GM19324 (cell line): ENCODE measurements around the gene IL6.

Experiments used
- ATAC-seq: cut with Tn5 transposase; IDR thresholded peaks from one replicate; pipeline ENCODE4 v1.9.1; 2021; ENCODE audit warnings: mild to moderate bottlenecking, moderate library complexity; ENCODE audit not compliant: unreplicated experiment, low FRiP score

Gene IL6

DNA sequence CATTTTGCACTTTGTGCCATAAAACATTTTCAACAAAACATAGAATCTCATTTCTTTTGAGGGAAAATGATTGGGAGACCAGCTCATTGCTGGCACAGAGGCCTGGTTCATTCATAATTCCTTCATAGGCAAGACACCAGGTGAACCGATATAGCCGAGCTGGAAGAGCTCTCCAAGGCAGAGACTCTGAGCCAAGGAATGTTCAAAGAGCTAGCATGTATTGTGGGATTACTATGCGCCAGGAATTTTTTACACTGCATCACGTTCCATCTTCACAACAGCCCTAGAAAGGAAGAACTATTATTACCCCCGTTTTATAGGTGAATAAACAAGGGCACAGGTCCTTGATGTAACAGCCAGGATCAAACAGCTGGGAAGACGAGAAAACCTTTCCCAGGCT lies 2.1 kb upstream of the IL6 start:
- no peak for ATAC-seq

DNA sequence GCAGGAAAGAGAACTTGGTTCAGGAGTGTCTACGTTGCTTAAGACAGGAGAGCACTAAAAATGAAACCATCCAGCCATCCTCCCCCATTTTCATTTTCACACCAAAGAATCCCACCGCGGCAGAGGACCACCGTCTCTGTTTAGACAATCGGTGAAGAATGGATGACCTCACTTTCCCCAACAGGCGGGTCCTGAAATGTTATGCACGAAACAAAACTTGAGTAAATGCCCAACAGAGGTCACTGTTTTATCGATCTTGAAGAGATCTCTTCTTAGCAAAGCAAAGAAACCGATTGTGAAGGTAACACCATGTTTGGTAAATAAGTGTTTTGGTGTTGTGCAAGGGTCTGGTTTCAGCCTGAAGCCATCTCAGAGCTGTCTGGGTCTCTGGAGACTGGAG lies 1.4 kb upstream of the IL6 start:
- ATAC-seq: no peak

DNA sequence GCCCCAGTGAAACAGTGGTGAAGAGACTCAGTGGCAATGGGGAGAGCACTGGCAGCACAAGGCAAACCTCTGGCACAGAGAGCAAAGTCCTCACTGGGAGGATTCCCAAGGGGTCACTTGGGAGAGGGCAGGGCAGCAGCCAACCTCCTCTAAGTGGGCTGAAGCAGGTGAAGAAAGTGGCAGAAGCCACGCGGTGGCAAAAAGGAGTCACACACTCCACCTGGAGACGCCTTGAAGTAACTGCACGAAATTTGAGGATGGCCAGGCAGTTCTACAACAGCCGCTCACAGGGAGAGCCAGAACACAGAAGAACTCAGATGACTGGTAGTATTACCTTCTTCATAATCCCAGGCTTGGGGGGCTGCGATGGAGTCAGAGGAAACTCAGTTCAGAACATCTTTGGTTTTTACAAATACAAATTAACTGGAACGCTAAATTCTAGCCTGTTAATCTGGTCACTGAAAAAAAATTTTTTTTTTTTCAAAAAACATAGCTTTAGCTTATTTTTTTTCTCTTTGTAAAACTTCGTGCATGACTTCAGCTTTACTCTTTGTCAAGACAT lies 574 bp upstream of the IL6 start:
- ATAC-seq: peak; percentile 67

DNA sequence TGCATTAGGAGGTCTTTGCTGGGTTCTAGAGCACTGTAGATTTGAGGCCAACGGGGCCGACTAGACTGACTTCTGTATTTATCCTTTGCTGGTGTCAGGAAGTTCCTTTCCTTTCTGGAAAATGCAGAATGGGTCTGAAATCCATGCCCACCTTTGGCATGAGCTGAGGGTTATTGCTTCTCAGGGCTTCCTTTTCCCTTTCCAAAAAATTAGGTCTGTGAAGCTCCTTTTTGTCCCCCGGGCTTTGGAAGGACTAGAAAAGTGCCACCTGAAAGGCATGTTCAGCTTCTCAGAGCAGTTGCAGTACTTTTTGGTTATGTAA lies 675 bp downstream of the IL6 start:
- ATAC-seq: no peak

DNA sequence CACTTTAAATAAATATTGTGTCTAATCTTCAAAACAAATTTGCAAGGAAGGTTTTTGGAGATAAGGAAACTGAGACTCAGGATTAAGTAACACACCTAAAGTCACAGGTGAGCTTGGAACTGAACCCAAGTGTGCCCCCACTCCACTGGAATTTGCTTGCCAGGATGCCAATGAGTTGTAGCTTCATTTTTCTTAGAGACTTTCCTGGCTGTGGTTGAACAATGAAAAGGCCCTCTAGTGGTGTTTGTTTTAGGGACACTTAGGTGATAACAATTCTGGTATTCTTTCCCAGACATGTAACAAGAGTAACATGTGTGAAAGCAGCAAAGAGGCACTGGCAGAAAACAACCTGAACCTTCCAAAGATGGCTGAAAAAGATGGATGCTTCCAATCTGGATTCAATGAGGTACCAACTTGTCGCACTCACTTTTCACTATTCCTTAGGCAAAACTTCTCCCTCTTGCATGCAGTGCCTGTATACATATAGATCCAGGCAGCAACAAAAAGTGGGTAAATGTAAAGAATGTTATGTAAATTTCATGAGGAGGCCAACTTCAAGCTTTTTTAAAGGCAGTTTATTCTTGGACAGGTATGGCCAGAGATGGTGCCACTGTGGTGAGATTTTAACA lies 1.5 kb downstream of the IL6 start:
- ATAC-seq: no peak

DNA sequence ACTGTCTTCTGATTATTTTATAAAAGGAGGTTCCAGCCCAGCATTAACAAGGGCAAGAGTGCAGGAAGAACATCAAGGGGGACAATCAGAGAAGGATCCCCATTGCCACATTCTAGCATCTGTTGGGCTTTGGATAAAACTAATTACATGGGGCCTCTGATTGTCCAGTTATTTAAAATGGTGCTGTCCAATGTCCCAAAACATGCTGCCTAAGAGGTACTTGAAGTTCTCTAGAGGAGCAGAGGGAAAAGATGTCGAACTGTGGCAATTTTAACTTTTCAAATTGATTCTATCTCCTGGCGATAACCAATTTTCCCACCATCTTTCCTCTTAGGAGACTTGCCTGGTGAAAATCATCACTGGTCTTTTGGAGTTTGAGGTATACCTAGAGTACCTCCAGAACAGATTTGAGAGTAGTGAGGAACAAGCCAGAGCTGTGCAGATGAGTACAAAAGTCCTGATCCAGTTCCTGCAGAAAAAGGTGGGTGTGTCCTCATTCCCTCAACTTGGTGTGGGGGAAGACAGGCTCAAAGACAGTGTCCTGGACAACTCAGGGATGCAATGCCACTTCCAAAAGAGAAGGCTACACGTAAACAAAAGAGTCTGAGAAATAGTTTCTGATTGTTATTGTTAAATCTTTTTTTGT lies 2.3 kb downstream of the IL6 start:
- no peak for ATAC-seq

DNA sequence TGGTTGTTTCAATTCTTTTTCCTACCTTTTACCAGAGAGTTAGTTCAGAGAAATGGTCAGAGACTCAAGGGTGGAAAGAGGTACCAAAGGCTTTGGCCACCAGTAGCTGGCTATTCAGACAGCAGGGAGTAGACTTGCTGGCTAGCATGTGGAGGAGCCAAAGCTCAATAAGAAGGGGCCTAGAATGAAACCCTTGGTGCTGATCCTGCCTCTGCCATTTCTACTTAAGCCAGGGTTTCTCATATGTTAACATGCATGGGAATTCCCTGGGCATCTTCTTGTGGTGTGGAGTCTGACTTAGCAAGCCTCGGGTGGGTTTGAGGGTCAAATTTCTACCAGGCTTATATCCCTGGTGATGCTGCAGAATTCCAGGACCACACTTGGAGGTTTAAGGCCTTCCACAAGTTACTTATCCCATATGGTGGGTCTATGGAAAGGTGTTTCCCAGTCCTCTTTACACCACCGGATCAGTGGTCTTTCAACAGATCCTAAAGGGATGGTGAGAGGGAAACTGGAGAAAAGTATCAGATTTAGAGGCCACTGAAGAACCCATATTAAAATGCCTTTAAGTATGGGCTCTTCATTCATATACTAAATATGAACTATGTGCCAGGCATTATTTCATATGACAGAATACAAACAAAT lies 3.2 kb downstream of the IL6 start:
- ATAC-seq: no peak

DNA sequence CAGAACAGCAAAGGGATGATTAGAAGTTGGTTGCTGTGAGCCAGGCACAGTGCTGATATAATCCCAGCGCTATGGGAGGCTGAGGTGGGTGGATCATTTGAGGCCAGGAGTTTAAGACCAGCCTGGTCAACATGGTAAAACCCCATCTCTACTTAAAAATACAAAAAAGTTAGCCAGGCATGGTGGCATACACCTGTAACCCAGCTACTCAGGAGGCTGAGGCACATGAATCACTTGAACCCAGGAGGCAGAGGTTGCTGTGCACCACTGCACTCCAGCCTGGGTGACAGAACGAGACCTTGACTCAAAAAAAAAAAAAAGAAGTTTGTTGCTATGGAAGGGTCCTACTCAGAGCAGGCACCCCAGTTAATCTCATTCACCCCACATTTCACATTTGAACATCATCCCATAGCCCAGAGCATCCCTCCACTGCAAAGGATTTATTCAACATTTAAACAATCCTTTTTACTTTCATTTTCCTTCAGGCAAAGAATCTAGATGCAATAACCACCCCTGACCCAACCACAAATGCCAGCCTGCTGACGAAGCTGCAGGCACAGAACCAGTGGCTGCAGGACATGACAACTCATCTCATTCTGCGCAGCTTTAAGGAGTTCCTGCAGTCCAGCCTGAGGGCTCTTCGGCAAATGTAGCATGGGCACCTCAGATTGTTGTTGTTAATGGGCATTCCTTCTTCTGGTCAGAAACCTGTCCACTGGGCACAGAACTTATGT lies 4.1 kb downstream of the IL6 start:
- no peak for ATAC-seq

DNA sequence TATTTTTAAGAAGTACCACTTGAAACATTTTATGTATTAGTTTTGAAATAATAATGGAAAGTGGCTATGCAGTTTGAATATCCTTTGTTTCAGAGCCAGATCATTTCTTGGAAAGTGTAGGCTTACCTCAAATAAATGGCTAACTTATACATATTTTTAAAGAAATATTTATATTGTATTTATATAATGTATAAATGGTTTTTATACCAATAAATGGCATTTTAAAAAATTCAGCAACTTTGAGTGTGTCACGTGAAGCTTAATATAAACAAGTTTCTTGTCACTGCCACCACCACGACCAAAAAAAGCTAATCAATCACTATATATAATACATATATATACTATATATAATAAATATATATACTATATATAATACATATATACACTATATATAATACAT lies 4.8 kb downstream of the IL6 start:
- ATAC-seq: no peak

DNA sequence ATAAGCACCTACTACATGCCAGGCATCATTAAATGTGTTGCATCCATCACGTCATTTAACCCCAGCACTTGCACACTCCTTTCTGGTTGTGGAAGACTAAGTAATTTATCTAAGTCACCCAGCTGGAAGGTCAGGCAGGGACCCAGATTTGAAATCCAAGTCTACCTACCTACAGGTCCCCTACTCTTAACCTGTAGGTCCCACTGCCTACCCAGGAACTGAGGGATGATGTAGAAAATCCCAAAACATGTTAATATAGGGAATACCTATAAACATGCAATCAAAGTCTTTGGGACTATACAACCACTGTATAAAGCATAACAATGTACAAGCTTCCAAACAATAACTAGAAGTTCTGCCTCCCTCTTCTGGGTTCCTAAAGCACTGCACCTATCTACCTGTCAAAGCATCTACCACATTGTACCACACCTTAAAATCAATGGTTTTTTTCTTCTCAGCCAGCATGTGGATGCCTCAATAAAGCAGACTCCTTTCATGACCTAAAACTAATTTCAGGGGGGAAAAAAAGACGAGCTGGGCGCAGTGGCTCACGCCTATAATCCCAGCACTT lies 5.6 kb downstream of the IL6 start:
- no peak for ATAC-seq

DNA sequence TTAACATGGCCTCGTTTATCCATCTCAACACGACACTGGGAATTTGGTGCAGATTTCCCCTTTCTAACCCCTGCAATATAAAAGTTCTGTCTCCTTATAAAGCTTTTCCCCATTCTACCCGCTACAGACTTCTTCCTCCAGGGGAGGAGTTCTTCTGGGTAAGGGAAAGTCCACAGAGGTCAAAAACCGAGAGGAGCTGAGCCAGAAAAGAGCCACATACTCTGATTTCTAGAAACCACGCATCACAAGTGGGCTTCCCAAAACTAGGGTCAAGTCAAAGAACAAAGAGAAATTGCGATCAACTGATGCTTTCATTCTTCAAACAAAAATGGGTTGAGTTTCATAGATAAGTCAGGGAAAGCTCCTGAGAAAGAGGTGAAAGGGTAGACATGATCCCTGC lies 6.8 kb downstream of the IL6 start:
- ATAC-seq: no peak

DNA sequence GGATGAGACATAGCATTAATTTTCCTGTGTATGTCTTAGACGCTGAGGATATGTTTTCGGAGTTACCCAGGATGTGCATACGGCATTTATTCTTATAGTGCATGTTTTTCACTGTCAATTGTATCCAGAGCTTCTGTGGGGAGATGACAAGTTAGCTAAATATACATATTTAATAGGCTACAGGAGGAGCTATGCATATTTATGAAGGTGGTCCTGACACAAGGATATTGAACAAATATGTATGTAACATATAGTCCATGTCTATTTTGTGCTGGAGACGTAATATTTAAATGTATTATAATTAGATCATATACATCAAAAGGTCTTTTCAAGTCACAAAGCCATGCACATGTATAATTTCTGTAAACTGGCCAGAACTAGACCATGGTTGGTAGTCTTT lies 16.0 kb downstream of the IL6 start:
- no peak for ATAC-seq

DNA sequence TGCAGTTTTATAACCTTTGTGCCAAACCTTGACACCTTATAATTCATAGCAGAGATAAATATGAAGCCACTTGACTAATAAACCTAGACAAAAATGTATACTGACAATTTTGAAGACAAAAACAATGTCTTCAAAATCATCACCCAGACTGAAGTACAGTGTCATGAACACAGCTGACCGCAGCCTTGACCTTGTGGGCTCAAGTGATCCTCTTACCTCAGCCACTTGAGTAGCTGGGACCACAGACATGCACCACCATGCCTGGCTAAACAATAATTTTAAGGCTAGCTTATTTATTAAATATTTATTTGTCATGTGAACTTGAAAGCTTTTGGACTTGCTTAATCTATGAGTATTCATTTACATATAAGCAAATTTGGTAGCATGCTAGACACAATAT lies 24.3 kb downstream of the IL6 start:
- ATAC-seq: no peak

DNA sequence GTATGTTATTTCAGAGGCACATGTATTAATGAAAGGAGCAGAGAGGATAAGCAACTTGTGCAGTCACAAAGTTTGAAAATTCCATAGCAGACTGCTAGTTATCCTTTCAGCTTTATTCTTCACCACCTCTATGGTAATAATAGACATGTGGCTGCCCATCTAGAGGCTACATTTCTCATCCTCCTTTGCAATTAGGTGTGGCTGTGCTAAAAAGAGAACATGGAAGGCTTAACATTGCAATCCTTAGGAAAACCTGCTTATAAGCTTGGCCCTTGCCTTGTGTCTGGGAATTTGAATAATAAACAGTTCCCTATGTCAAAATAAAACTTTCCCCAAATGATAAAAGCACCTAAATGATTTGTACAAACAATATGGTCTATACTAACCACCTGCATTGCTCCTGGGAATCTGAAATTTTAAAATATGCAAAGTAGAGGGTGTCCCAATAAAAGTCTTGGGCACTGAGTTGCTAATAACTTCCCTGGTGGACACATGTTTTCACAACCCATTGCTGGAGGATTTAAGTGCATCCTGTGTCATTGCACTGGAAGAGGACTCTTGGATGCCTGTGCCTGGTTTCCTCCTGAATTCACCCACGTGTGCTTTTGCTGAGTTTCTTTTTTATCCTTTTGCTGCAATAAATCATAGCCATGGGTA lies 30.5 kb downstream of the IL6 start:
- ATAC-seq: no peak

DNA sequence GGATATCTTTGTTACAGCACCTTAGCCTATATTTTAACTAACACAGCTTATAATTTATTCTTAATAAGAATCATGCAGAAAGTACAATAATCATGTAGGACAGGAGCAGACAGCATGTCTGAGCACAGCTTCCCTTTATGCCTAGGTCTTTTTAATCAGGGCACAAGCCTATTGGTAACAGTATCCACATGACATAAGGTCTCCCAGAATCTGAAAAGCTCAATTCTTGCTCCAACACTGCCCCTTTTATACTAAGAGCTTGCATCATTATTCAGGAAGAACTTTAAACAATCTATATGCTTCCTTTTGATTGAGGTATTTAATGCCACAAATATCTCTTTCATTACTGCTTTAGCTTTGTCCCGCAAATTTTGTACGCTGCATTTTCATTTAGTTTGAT lies 31.6 kb downstream of the IL6 start:
- ATAC-seq: no peak

DNA sequence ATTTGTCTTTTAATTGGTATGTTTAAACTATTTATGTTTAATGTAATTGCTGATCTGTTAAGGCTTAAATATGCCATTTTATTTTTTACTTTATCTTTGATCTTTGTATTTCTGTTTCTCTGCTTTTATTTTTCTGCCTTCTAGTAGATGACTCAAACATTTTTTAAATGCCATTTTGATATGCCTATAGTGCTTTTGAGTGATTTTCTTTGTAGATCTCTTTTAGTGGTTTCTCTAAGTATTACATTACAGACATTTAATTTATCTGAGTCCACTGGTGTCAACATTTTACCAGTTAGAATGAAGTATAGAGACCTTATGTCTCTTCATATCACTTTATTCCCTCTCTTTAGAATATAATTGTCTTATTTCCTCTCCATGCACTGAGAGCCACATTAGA lies 32.7 kb downstream of the IL6 start:
- no peak for ATAC-seq

DNA sequence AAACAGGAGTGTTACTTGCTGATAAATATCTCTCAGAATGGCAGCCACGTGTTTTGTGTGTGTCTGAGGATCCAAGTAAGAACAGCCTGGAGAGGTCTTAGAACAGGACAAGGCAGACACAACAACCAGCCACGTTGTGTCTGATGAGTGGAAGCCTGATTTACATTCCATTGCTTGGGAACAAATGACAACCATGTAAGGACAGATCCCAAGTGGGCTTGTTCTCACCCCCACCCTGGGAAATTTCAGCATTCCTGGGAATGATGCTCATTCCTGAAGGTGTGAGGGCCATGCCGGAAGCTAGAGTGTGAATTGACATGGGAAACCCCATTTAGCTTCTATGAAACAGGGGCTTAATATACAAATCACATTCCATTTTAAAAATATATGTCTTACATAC lies 35.9 kb downstream of the IL6 start:
- ATAC-seq: no peak

DNA sequence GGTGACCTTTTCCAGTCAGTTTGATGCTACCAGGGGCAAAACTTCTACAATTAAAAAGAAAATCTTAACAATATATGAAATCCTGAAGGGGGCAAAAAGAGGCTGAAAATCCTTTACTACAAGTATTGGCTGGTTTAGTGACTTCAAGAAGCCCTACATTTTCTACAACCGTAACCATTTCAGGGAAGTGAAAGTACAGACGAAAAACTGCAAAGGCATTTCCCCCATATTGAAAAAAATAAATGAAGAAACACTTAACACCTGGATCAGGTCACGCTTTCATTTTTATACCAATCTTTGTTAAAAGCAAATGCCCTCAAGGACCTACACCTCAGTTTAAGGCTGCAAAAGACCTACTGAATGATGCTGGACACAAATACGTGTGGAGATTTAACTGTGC lies 38.6 kb downstream of the IL6 start:
- ATAC-seq: no peak

DNA sequence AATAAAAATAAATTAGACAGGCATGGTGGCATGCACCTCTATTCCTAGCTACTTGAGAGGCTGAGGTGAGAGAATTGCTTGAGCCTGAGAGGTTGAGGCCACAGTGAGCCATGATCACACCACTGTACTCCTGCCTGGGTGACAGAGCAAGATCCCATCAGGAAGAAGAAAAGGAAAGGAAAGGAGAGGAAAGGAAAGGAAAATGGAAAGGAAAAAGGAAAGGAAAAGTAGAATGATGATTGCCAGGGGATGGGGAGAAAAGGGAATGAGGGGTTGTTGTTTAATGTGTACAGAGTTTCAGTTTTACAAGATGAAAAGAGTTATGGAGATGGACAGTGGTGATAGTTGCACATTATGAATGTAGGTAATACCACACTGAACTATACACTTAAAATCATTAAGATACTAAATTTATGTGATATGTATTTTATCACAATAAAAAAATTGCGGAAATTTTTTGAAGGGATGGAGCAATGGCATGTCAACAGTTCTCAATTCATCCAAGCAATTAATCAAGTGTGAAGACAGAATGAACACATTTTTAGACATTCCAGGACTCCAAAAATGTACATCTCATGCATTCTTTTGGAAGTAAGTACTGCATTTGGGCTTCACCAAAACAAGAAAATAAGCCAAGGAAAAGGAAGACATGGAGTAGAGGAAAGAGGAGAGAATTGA lies 44.3 kb downstream of the IL6 start:
- no peak for ATAC-seq

DNA sequence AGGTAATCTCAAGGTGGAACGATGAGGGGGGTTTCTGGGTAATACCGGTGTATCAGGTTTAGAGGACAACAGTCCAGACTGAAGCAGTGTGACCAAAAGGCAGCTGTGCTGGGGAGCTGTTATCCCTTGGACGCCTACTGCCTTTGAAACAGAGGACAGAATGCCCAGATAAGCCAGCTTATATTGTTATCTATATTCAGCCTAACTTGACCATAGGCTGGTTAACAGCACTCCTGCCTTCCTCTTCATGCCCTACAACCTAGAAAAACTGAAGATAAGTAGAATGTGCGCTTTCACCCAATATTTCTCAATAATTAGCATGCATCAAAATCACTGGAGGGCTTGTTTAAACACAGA lies 44.9 kb downstream of the IL6 start:
- no peak for ATAC-seq
